MCF 10A (cell line): ENCODE results near the gene CCDC9B. TPM values are rescaled to one million over a fixed set of nuclear protein-coding genes. Genes with fewer than 3 reads are reported as not detected.

ENCODE experiments used
- BruUV-seq: library from RNA; stranded (reverse); fragments of 400-500 nt; replicated peaks from 2 replicates; lab custom pipeline; 2021; lab: Mats Ljungman, UMichigan
- CTCF ChIA-PET: fragments of 300-600 bp; sonication (Branson Sonifier 250); formaldehyde crosslinking; extraction: SDS; loops from one replicate; lab custom pipeline; 2021; ENCODE audit warnings: antibody characterized with exemption, inconsistent platforms; lab: Yijun Ruan, JAX
- POLR2A ChIA-PET: fragments of 300-600, 350-650 bp; sonication (Branson Sonifier 250); formaldehyde crosslinking; extraction: SDS; loops from one replicate; lab custom pipeline; 2020; ENCODE audit warnings: antibody characterized with exemption, inconsistent platforms; lab: Yijun Ruan, JAX
- DNase-seq: peaks from one replicate; pipeline ENCODE4 v3.0.0-alpha.2; 2018; ENCODE audit not compliant: unreplicated experiment
- H3K27ac Mint-ChIP-seq: one replicate; pipeline ENCODE4 v1.8.0; 2022; ENCODE audit warnings: mild to moderate bottlenecking, low read depth, mixed read lengths; ENCODE audit not compliant: unreplicated experiment
- H3K27me3 Mint-ChIP-seq: one replicate; pipeline ENCODE4 v1.8.0; 2022; ENCODE audit warnings: mixed read lengths; ENCODE audit not compliant: insufficient read depth, unreplicated experiment
- H3K36me3 Mint-ChIP-seq: one replicate; pipeline ENCODE4 v1.8.0; 2022; ENCODE audit warnings: mild to moderate bottlenecking, moderate library complexity, mixed read lengths; ENCODE audit not compliant: insufficient read depth, unreplicated experiment
- H3K4me1 Mint-ChIP-seq: one replicate; pipeline ENCODE4 v1.8.0; 2022; ENCODE audit warnings: mixed read lengths; ENCODE audit not compliant: insufficient read depth, unreplicated experiment
- H3K4me3 Mint-ChIP-seq: one replicate; pipeline ENCODE4 v1.8.0; 2022; ENCODE audit warnings: mild to moderate bottlenecking, moderate library complexity, mixed read lengths; ENCODE audit not compliant: unreplicated experiment
- H3K9me3 Mint-ChIP-seq: one replicate; pipeline ENCODE4 v1.8.0; 2022; ENCODE audit warnings: mixed read lengths; ENCODE audit not compliant: unreplicated experiment
- intact Hi-C: fragments of 100-400 bp; cut with micrococcal nuclease; formaldehyde crosslinking; loops from 2 replicates; pipeline ENCODE4 v1.14.1; 2022
- total RNA-seq: library from RNA; stranded (reverse); gene quantifications from 2 replicates; pipeline ENCODE4 v1.2.3, GENCODE V29; 2022
- TF ChIP-seq, protein P1 (sequence below): fragments of 200-600 bp; IDR thresholded peaks from one replicate; pipeline ENCODE4 v1.8.0; 2022; ENCODE audit warnings: antibody characterized with exemption, mild to moderate bottlenecking; ENCODE audit not compliant: unreplicated experiment

Gene CCDC9B
- total RNA-seq, 1 experiment from 2014 or later: 36.0 TPM

DNA sequence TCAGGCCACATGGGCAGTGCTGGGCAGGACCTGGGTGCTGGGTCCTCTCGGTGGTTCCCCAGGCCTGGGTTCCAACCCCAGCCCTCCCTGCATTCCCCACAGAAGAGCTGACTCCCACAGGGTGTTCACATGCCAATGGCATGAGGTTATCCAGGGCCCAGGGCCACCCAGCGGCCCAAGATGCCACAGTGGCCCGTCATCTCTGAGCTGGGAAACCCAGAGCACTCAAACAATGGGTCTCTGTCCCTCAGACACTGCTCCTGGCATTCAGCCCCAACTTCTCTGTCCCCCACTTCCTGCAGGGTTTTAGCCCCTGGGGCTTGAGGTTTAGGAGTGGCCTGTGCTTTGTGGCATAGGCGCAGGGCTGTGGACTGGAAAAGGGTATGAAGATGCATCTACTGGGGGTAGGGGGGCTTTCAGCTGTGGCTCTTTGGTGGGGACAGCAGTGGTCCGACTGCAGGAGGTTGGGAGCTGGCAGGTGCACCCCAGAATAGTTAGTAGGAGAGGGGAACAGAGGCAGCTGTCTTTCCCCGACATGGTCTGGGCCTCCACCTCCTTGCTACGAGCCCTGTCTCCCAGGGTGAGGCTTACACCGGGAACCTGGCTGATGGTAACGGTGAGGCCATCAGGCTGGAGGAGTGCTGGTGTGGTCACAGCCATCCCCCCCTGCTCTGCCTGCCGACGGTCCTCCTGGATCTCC is 1.7 kb downstream of the CCDC9B start:
- peak; percentile 71 for DNase-seq
- intact Hi-C loops: loop anchor here (1.0 kb wide), 2 partner anchors 18 to 60 kb away; no protein-coding TSS in a partner anchor
- TF ChIP-seq, protein P1, sequence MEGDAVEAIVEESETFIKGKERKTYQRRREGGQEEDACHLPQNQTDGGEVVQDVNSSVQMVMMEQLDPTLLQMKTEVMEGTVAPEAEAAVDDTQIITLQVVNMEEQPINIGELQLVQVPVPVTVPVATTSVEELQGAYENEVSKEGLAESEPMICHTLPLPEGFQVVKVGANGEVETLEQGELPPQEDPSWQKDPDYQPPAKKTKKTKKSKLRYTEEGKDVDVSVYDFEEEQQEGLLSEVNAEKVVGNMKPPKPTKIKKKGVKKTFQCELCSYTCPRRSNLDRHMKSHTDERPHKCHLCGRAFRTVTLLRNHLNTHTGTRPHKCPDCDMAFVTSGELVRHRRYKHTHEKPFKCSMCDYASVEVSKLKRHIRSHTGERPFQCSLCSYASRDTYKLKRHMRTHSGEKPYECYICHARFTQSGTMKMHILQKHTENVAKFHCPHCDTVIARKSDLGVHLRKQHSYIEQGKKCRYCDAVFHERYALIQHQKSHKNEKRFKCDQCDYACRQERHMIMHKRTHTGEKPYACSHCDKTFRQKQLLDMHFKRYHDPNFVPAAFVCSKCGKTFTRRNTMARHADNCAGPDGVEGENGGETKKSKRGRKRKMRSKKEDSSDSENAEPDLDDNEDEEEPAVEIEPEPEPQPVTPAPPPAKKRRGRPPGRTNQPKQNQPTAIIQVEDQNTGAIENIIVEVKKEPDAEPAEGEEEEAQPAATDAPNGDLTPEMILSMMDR: no peak
- ChIA-PET POLR2A (interaction anchor here (0.7 to 6.2 kb wide), 9 partner anchors 8 to 300 kb away, joined by 3 to 62 read pairs (median 7); partner anchors contain the start of genes INAFM2 and SRP14), CTCF (interaction anchor here (0.6 to 12.1 kb wide), 27 partner anchors 11 to 346 kb away, joined by 3 to 179 read pairs (median 5); partner anchors contain the start of genes ANKRD63, DISP2, INAFM2 and PAK6)
- H3K4me3 Mint-ChIP-seq: peak overlapping the region; percentile 79
- H3K4me1 Mint-ChIP-seq: peaks cover 47% of the 10 kb centered on the region
- no peaks in the 10 kb centered on the region for H3K9me3 Mint-ChIP-seq
- H3K27ac Mint-ChIP-seq: peak overlapping the region; percentile 79
- H3K27me3 Mint-ChIP-seq: no peaks in the 10 kb centered on the region
- BruUV-seq: TSS peak; percentile 22
- H3K36me3 Mint-ChIP-seq: peaks cover 14% of the 10 kb centered on the region

DNA sequence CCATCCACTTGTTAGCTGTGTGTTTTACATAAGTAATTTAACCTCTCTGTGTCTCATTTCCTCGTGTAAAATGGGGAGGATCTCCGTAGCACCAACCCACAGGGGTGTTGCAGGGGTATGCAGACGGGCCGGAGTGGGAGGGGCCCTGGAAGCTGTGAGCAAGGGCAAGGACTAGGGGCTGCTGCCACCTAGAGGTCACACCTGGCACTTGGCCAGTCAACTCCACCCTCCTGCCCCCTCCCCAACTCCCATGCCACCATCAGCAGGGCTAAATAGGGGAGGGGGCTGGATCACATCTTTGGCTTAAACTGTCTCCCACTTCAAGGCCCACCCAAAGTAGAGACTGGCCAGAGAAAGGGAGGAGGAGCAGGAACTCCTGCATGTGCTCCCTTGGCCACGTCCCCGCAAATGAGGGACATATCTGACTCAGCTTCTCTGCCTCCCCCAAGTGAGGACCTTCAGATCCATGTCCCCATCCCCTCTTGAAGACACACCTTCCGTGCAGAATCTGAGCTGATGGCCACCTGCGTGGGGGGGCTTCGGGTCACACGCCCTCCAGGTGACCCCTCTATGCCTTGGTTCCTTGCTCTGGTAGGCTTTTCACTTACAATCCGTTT is 2.6 kb downstream of the CCDC9B start:
- intact Hi-C loops: loop anchor here (1.0 kb wide), 2 partner anchors 17 to 59 kb away; no protein-coding TSS in a partner anchor
- H3K27ac Mint-ChIP-seq: peak overlapping the region; percentile 79
- peaks cover 22% of the 10 kb centered on the region for H3K36me3 Mint-ChIP-seq
- DNase-seq: peak; percentile 68
- no peaks in the 10 kb centered on the region for H3K27me3 Mint-ChIP-seq
- no peaks in the 10 kb centered on the region for H3K9me3 Mint-ChIP-seq
- BruUV-seq: no TSS peak
- TF ChIP-seq, protein P1: peak; percentile 76
- CTCF ChIA-PET: interaction anchor here (0.5 to 12.1 kb wide), 29 partner anchors 10 to 1196 kb away, joined by 3 to 179 read pairs (median 5); partner anchors contain the start of genes ANKRD63, DISP2, INAFM2 and IVD
- peak overlapping the region; percentile 79 for H3K4me3 Mint-ChIP-seq
- POLR2A ChIA-PET: interaction anchor here (0.9 to 6.2 kb wide), 6 partner anchors 7 to 63 kb away, joined by 3 to 62 read pairs (median 8); partner anchors contain the start of gene INAFM2
- peaks cover 38% of the 10 kb centered on the region for H3K4me1 Mint-ChIP-seq

DNA sequence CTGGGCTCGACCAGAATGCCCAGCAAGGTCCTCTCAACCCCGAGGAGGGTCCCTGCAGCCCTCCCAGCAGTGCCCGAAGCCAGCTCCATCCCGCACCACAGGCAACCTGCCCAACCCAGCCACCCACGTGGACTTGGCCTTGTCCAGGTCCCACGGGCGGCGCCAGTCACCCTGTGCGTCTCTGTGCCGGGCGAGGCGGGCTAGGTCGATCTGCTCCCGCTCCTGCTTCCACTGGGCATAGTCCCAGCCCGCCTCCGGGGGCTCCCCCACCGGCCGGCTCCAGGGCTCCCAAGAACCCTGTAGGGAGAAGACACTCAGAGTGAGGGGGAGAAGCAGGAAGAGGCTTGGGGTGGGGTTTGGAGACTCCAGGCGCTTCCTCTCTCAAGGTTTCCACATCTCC is 3.1 kb downstream of the CCDC9B start:
- no peaks in the 10 kb centered on the region for H3K27me3 Mint-ChIP-seq
- POLR2A ChIA-PET: interaction anchor here (1.0 to 6.2 kb wide), 4 partner anchors 11 to 63 kb away, joined by 3 to 62 read pairs (median 9); partner anchors contain the start of gene INAFM2
- no peak for DNase-seq
- no peak overlapping the region for H3K27ac Mint-ChIP-seq
- no peaks in the 10 kb centered on the region for H3K9me3 Mint-ChIP-seq
- TF ChIP-seq, protein P1: no peak
- H3K4me1 Mint-ChIP-seq: peaks cover 38% of the 10 kb centered on the region
- no TSS peak for BruUV-seq
- peaks cover 22% of the 10 kb centered on the region for H3K36me3 Mint-ChIP-seq
- CTCF ChIA-PET: interaction anchor here (0.5 to 12.1 kb wide), 21 partner anchors 9 to 1197 kb away, joined by 3 to 179 read pairs (median 6); partner anchors contain the start of genes ANKRD63, DISP2, INAFM2 and IVD
- intact Hi-C loops: no loop called here
- H3K4me3 Mint-ChIP-seq: no peak overlapping the region
